HepG2 (cell line): Measurements from ENCODE around the gene ALG9. TPM values are rescaled to one million over a fixed set of nuclear protein-coding genes. Genes with fewer than 3 reads are reported as not detected.
A peak's percentile ranks its signal among the peaks of the same experiment; 100 is the strongest.

ENCODE experiments used
- AFF4 ChIP-seq: sonication (generic); formaldehyde crosslinking; IDR thresholded peaks from 2 replicates; pipeline ENCODE4 v1.4.0; 2020; ENCODE audit warnings: missing genetic modification reagents
- CHCHD3 ChIP-seq: sonication (generic); formaldehyde crosslinking; IDR thresholded peaks from 2 replicates; pipeline ENCODE4 v1.8.0; 2022; ENCODE audit warnings: mild to moderate bottlenecking, missing genetic modification reagents, moderate library complexity
- EEA1 ChIP-seq: sonication (generic); formaldehyde crosslinking; IDR thresholded peaks from 2 replicates; pipeline ENCODE4 v1.5.1; 2020; ENCODE audit warnings: mild to moderate bottlenecking, missing genetic modification reagents, borderline replicate concordance
- ELK4 ChIP-seq: sonication (generic); formaldehyde crosslinking; IDR thresholded peaks from 2 replicates; pipeline ENCODE4 v1.9.0; 2021; ENCODE audit warnings: missing genetic modification reagents, borderline replicate concordance
- FOXA1 ChIP-seq, 2 experiments: fragments of 450-650 bp in 1 of 2; sonication (generic) in 1 of 2; formaldehyde crosslinking in 1 of 2; IDR thresholded peaks; 2 replicates each; pipeline versions ENCODE4 v1.4.0 to v1.6.1; 2016 to 2020; ENCODE audit warnings: missing genetic modification reagents in 1 of 2
- GABPB1 ChIP-seq: IDR thresholded peaks from 2 replicates; pipeline ENCODE4 v1.6.1; 2016; ENCODE audit warnings: mild to moderate bottlenecking, missing genetic modification reagents, moderate library complexity, missing compliant biosample characterization
- HMGA1 ChIP-seq: sonication (generic); formaldehyde crosslinking; conservative IDR thresholded peaks from 2 replicates; pipeline ENCODE4 v1.4.0; 2020; ENCODE audit warnings: missing genetic modification reagents
- HNRNPL ChIP-seq: fragments of 200-400 bp; formaldehyde crosslinking; IDR thresholded peaks from 2 replicates; pipeline ENCODE4 v1.6.1; 2017; ENCODE audit warnings: mild to moderate bottlenecking, low read depth, low read length
- JDP2 ChIP-seq: sonication (generic); formaldehyde crosslinking; IDR thresholded peaks from 2 replicates; pipeline ENCODE4 v1.8.1; 2022; ENCODE audit warnings: missing genetic modification reagents, borderline replicate concordance
- MLX ChIP-seq: IDR thresholded peaks from 2 replicates; pipeline ENCODE4 v1.6.1; 2016
- PAX8 ChIP-seq: sonication (generic); formaldehyde crosslinking; IDR thresholded peaks from 2 replicates; pipeline ENCODE4 v1.8.0; 2022; ENCODE audit warnings: mild to moderate bottlenecking, missing genetic modification reagents, borderline replicate concordance
- PBX2 ChIP-seq: IDR thresholded peaks from 2 replicates; pipeline ENCODE4 v1.6.1; 2016; ENCODE audit warnings: control low read depth
- PPARG ChIP-seq: conservative IDR thresholded peaks from 2 replicates; pipeline ENCODE4 v1.6.1; 2016; ENCODE audit warnings: missing biosample characterization, missing genetic modification reagents
- SIN3B ChIP-seq: fragments of 150-350 bp; IDR thresholded peaks from 2 replicates; pipeline ENCODE4 v1.6.1; 2014; ENCODE audit warnings: low read length
- ZNF33B ChIP-seq: sonication (generic); formaldehyde crosslinking; IDR thresholded peaks from 2 replicates; pipeline ENCODE4 v1.5.1; 2020; ENCODE audit warnings: mild to moderate bottlenecking, missing genetic modification reagents
- ZNF747 ChIP-seq: sonication (generic); formaldehyde crosslinking; IDR thresholded peaks from 2 replicates; pipeline ENCODE4 v1.8.1; 2023; ENCODE audit warnings: missing genetic modification reagents, mild to moderate bottlenecking, borderline replicate concordance
- ZNF768 ChIP-seq: sonication (generic); formaldehyde crosslinking; IDR thresholded peaks from 2 replicates; pipeline ENCODE4 v1.4.0; 2020; ENCODE audit warnings: missing genetic modification reagents
- ZNF800 ChIP-seq: sonication (generic); formaldehyde crosslinking; IDR thresholded peaks from 2 replicates; pipeline ENCODE4 v1.4.0; 2020; ENCODE audit warnings: missing genetic modification reagents
- ZNF816 ChIP-seq: sonication (generic); formaldehyde crosslinking; IDR thresholded peaks from 2 replicates; pipeline ENCODE4 v1.8.0; 2022; ENCODE audit warnings: missing genetic modification reagents, mild to moderate bottlenecking, borderline replicate concordance
- polyA plus RNA-seq, 8 experiments: library from polyadenylated mRNA; depleted of rRNA in 3 of 8; stranded (reverse) in 7 of 8; unstranded in 1 of 8; fragments of >200 nt; fragmentation: Illumina TruSeq in 4 of 8; extraction: Trizol in 4 of 8; gene quantifications; 2 replicates each; pipeline versions ENCODE4 v1.2.1 to v1.2.3, GENCODE V29; 2011 to 2016; ENCODE audit warnings: low read depth in 4 of 8, missing spikeins in 1 of 8, mixed read lengths in 1 of 8; ENCODE audit not compliant: insufficient read depth in 1 of 8
- total RNA-seq, 5 experiments: library from RNA; depleted of rRNA; stranded (reverse); fragments of >200 nt; fragmentation: Illumina TruSeq; extraction: Trizol; gene quantifications; 2 replicates each; pipeline ENCODE4 v1.2.3, GENCODE V29; 2016; ENCODE audit warnings: low read depth in 1 of 5

Gene ALG9
- total and polyA plus RNA-seq, 2 of the 13 experiments (the other 11 are each of a cell fraction or from before 2014, with no cell fraction given), result 39.4 to 40.6 TPM

- TF ChIP-seq AFF4 (CRISPR knock-in tag) (no peak), EEA1 (peak; percentile 24; the same call in 1 of the 2 replicates), PPARG (CRISPR knock-in tag) (peak; percentile 8; the same call in 1 of the 2 replicates), ZNF747 (CRISPR knock-in tag) (no peak), FOXA1 (IDR thresholded peaks at IDR 0.05) (no peak), FOXA1 (CRISPR knock-in tag; IDR thresholded peaks at IDR 0.05) (no peak), JDP2 (CRISPR knock-in tag) (no peak), PAX8 (CRISPR knock-in tag) (no peak; the same call in 1 of the 2 replicates), HNRNPL (no peak), HMGA1 (CRISPR knock-in tag) (no peak), ZNF800 (CRISPR knock-in tag) (no peak; the same call in 1 of the 2 replicates), CHCHD3 (CRISPR knock-in tag) (no peak), ZNF816 (CRISPR knock-in tag) (no peak; the same call in 1 of the 2 replicates), GABPB1 (CRISPR knock-in tag) (peak; percentile 71), ELK4 (CRISPR knock-in tag) (no peak), ZNF768 (CRISPR knock-in tag) (peak; percentile 71), ZNF33B (CRISPR knock-in tag) (no peak), PBX2 (no peak), SIN3B (no peak; the same call in 1 of the 2 replicates), MLX (CRISPR knock-in tag) (no peak)
These were observed at the start of gene ALG9 (continued) for GRCh38 chr11:111870886-111871692.
